Right atrium auricular region (tissue), 2 donors: ENCODE measurements around the gene EDARADD. TPM values are rescaled to one million over a fixed set of nuclear protein-coding genes. Genes with fewer than 3 reads are reported as not detected.
A peak's percentile ranks its signal among the peaks of the same experiment; 100 is the strongest.

Source experiments
- DNase-seq: peaks from one replicate; pipeline ENCODE4 v3.0.0-alpha.2; 2019; ENCODE audit warnings: low spot score
- H3K27ac ChIP-seq, 2 donors: fragments of 200-600 bp; sonication (generic); 1 replicate in 1 of 2; 2 replicates in 1 of 2; pipeline ENCODE4 v1.5.1; 2016 to 2019
- H3K27me3 ChIP-seq, 2 donors: fragments of 200-600 bp; sonication (generic); one replicate each; pipeline versions ENCODE4 v1.5.1 to v1.6.0; 2017 to 2019
- H3K36me3 ChIP-seq: fragments of 200-600 bp; sonication (generic); one replicate; pipeline ENCODE4 v1.5.1; 2016
- H3K4me1 ChIP-seq, 2 donors: fragments of 200-600 bp; sonication (generic); one replicate each; pipeline versions ENCODE4 v1.5.1 to v1.6.0; 2017 to 2019
- H3K4me3 ChIP-seq, 2 donors: fragments of 200-600 bp; sonication (generic); 1 replicate in 1 of 2; 2 replicates in 1 of 2; pipeline ENCODE4 v1.5.1; 2017 to 2019; ENCODE audit warnings: mild to moderate bottlenecking in 1 of 2, moderate library complexity in 1 of 2
- H3K9me3 ChIP-seq, 2 donors: fragments of 200-600 bp; sonication (generic); one replicate each; pipeline ENCODE4 v1.5.1; 2019
- CTCF ChIP-seq, 2 donors: fragments of 200-600 bp; sonication (generic); IDR thresholded peaks; one replicate each; pipeline ENCODE4 v1.5.1; 2019; ENCODE audit warnings: antibody characterized with exemption in 2 of 2
- total RNA-seq, 2 donors: library from RNA; depleted of rRNA; stranded (reverse); fragments of >200 nt; gene quantifications; one replicate each; pipeline ENCODE4 v1.1.0, GENCODE V29; 2016

EDARADD gene
- total RNA-seq, 2 donors from 2014 or later: 0.63 TPM; not detected in 1

- H3K27ac ChIP-seq: no peak overlapping the region
These were observed 25.4 kb downstream of the EDARADD start for GRCh38 chr1:236419502-236419901.

GRCh38 chr1:236421022-236421421 is 26.9 kb downstream of the EDARADD start:
- no peak for TF ChIP-seq CTCF (IDR thresholded peaks at IDR 0.05)
- DNase-seq: peak; percentile 49
- Histone ChIP-seq H3K4me1 (no peaks in the 10 kb centered on the region), H3K36me3 (no peaks in the 10 kb centered on the region), H3K9me3 (no peaks in the 10 kb centered on the region), H3K27me3 (no peaks in the 10 kb centered on the region), H3K27ac (no peak overlapping the region), H3K4me3 (no peak overlapping the region)

More at GRCh38 chr1:236419502-236419901, 25.4 kb downstream of the EDARADD start:
- no peak for TF ChIP-seq CTCF (IDR thresholded peaks at IDR 0.05)
- Histone ChIP-seq H3K36me3 (no peaks in the 10 kb centered on the region), H3K27me3 (no peaks in the 10 kb centered on the region), H3K4me3 (no peak overlapping the region), H3K9me3 (no peaks in the 10 kb centered on the region), H3K4me1 (no peaks in the 10 kb centered on the region)
- no peak for DNase-seq

GRCh38 chr1:236421850-236422516 is 27.9 kb downstream of the EDARADD start:
- no peaks in the 10 kb centered on the region for H3K27me3 ChIP-seq
- peak; percentile 30 for DNase-seq
- no peak overlapping the region for H3K4me3 ChIP-seq
- no peaks in the 10 kb centered on the region for H3K9me3 ChIP-seq
- no peaks in the 10 kb centered on the region for H3K36me3 ChIP-seq
- H3K4me1 ChIP-seq: no peaks in the 10 kb centered on the region
- H3K27ac ChIP-seq: no peak overlapping the region
- no peak for TF ChIP-seq CTCF (IDR thresholded peaks at IDR 0.05)

GRCh38 chr1:236422517-236422876 is 28.4 kb downstream of the EDARADD start:
- TF ChIP-seq CTCF (IDR thresholded peaks at IDR 0.05): no peak
- peak; percentile 42 for DNase-seq

GRCh38 chr1:236425031-236425663 is 31.1 kb downstream of the EDARADD start:
- TF ChIP-seq CTCF (IDR thresholded peaks at IDR 0.05): no peak
- peak; percentile 16 for DNase-seq
- no peaks in the 10 kb centered on the region for H3K36me3 ChIP-seq
- no peaks in the 10 kb centered on the region for H3K4me1 ChIP-seq
- H3K9me3 ChIP-seq: no peaks in the 10 kb centered on the region
- no peak overlapping the region for H3K27ac ChIP-seq
- H3K27me3 ChIP-seq: no peaks in the 10 kb centered on the region
- no peak overlapping the region for H3K4me3 ChIP-seq

More at GRCh38 chr1:236422517-236422876, 28.4 kb downstream of the EDARADD start:
- Histone ChIP-seq H3K4me1 (no peaks in the 10 kb centered on the region), H3K27me3 (no peaks in the 10 kb centered on the region), H3K27ac (no peak overlapping the region), H3K36me3 (no peaks in the 10 kb centered on the region), H3K9me3 (no peaks in the 10 kb centered on the region), H3K4me3 (no peak overlapping the region)
